KMS-11 (cell line): ENCODE data around the gene EMC8.
"Not testable (repeated sequence)": the region's sequence is repeated elsewhere in the genome, so short reads cannot be mapped to it uniquely, and the experiment has no call there.

Experiments
- H2AFZ ChIP-seq: fragments of 200-600 bp; sonication (generic); 2 replicates; pipeline ENCODE4 v1.6.1; 2016; ENCODE audit warnings: antibody characterized with exemption, mixed run types, low read depth
- H3K27ac ChIP-seq: fragments of 200-600 bp; sonication (generic); 2 replicates; pipeline ENCODE4 v1.6.1; 2016; ENCODE audit warnings: mild to moderate bottlenecking, mixed run types
- H3K27me3 ChIP-seq: fragments of 200-600 bp; sonication (generic); 2 replicates; pipeline ENCODE4 v1.6.1; 2017; ENCODE audit warnings: mild to moderate bottlenecking, low read depth, mixed run types, moderate library complexity; ENCODE audit not compliant: insufficient read depth
- H3K36me3 ChIP-seq: fragments of 200-600 bp; sonication (generic); 2 replicates; pipeline ENCODE4 v1.6.1; 2017; ENCODE audit warnings: mild to moderate bottlenecking, mixed run types; ENCODE audit not compliant: insufficient read depth
- H3K4me1 ChIP-seq: fragments of 200-600 bp; sonication (generic); 2 replicates; pipeline ENCODE4 v1.6.1; 2016; ENCODE audit warnings: mild to moderate bottlenecking, low read depth, mixed run types; ENCODE audit not compliant: poor library complexity, severe bottlenecking
- H3K4me2 ChIP-seq: fragments of 200-600 bp; sonication (generic); 2 replicates; pipeline ENCODE4 v1.7.0; 2016; ENCODE audit warnings: mild to moderate bottlenecking, mixed run types
- H3K4me3 ChIP-seq: fragments of 200-600 bp; sonication (generic); IDR thresholded peaks from 2 replicates; pipeline ENCODE4 v1.6.1; 2017; ENCODE audit warnings: low read depth, low read length, mixed read lengths; ENCODE audit not compliant: insufficient read depth
- H3K79me2 ChIP-seq: fragments of 200-600 bp; sonication (generic); 2 replicates; pipeline ENCODE4 v1.6.1; 2016; ENCODE audit warnings: low read depth, mixed run types; ENCODE audit not compliant: insufficient read depth
- H3K9ac ChIP-seq: fragments of 200-600 bp; sonication (generic); 2 replicates; pipeline ENCODE4 v1.6.1; 2016; ENCODE audit warnings: mild to moderate bottlenecking, mixed run types
- H4K20me1 ChIP-seq: fragments of 200-600 bp; sonication (generic); 2 replicates; pipeline ENCODE4 v1.6.1; 2016; ENCODE audit warnings: mild to moderate bottlenecking, mixed run types; ENCODE audit not compliant: insufficient read depth
- TF ChIP-seq, protein P1 (sequence below): fragments of 200-600 bp; sonication (generic); conservative IDR thresholded peaks from 2 replicates; pipeline ENCODE4 v1.6.1; 2017; ENCODE audit warnings: low read depth, mild to moderate bottlenecking, antibody characterized with exemption, low read length, moderate library complexity, mixed read lengths

Gene EMC8

DNA sequence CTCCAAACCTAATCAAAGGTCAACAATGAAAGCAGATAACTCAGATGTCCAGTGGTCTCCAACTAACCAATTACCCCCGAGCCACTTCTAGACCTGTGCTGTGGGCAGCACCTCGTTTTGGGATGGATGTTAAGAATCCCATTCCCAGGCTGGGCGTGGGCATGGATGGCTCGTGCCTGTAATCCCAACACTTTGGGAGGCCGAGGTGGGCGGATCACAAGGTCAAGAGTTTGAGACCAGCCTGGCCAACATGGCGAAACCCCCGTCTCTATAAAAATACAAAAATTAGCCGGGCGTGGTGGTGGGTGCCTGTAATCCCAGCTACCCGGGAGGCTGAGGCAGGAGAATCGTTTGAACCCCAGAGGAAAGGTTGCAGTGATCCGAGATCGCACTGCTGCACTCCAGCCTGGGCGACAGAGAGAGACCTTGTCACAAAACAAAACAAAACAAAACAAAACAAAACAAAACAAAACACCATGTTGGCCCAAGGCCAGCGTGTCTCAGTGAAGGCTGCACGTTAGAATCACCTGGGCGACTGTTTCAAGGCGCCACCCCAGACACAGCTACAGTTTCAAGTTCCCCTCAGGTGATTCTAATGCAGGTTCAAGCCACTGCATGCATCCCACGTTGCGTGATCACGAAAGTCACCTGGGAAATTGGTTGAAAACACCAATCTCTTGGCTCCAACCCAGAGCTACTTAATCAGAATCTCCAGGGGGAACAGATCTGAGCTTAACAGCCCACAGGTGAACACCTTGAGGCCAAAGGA is 21.4 kb upstream of the EMC8 start:
- no peak overlapping the region for H3K9ac ChIP-seq
- no peak overlapping the region for H3K4me2 ChIP-seq
- no peaks in the 10 kb centered on the region for H4K20me1 ChIP-seq
- TF ChIP-seq, protein P1, sequence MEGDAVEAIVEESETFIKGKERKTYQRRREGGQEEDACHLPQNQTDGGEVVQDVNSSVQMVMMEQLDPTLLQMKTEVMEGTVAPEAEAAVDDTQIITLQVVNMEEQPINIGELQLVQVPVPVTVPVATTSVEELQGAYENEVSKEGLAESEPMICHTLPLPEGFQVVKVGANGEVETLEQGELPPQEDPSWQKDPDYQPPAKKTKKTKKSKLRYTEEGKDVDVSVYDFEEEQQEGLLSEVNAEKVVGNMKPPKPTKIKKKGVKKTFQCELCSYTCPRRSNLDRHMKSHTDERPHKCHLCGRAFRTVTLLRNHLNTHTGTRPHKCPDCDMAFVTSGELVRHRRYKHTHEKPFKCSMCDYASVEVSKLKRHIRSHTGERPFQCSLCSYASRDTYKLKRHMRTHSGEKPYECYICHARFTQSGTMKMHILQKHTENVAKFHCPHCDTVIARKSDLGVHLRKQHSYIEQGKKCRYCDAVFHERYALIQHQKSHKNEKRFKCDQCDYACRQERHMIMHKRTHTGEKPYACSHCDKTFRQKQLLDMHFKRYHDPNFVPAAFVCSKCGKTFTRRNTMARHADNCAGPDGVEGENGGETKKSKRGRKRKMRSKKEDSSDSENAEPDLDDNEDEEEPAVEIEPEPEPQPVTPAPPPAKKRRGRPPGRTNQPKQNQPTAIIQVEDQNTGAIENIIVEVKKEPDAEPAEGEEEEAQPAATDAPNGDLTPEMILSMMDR: no peak
- peaks cover 26% of the 10 kb centered on the region; the same call in 1 of the 2 replicates for H3K27me3 ChIP-seq
- H3K27ac ChIP-seq: no peak overlapping the region
- H2AFZ ChIP-seq: no peak overlapping the region
- no peaks in the 10 kb centered on the region for H3K36me3 ChIP-seq
- H3K4me1 ChIP-seq: no peaks in the 10 kb centered on the region
- no peak overlapping the region for H3K4me3 ChIP-seq
- no peaks in the 10 kb centered on the region for H3K79me2 ChIP-seq

DNA sequence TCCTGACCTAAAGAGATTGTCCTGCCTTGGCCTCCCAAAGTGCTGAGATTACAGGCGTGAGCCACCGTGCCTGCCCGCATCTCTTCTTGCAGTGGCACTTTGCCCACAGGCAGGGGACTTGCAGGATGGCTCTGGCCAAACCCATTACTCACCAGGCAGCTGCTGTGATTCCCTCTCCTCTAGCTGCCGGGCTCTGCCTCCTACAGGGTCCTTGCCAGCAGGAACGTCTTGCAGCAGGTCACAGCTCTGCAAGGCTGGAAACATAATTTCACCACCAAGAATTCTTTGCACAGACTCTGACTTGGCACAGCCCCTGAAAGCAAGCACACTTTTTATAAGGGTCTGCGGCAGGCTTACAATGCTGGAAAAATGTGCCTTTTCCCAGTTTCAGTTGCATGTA is 20.4 kb upstream of the EMC8 start:
- no peak overlapping the region for H3K4me2 ChIP-seq
- no peak overlapping the region for H3K9ac ChIP-seq
- H3K36me3 ChIP-seq: no peaks in the 10 kb centered on the region
- no peaks in the 10 kb centered on the region for H4K20me1 ChIP-seq
- H3K4me3 ChIP-seq: no peak overlapping the region
- no peaks in the 10 kb centered on the region for H3K4me1 ChIP-seq
- no peak overlapping the region for H2AFZ ChIP-seq
- H3K79me2 ChIP-seq: no peaks in the 10 kb centered on the region
- TF ChIP-seq, protein P1: no peak
- H3K27me3 ChIP-seq: peaks cover 21% of the 10 kb centered on the region
- H3K27ac ChIP-seq: no peak overlapping the region

DNA sequence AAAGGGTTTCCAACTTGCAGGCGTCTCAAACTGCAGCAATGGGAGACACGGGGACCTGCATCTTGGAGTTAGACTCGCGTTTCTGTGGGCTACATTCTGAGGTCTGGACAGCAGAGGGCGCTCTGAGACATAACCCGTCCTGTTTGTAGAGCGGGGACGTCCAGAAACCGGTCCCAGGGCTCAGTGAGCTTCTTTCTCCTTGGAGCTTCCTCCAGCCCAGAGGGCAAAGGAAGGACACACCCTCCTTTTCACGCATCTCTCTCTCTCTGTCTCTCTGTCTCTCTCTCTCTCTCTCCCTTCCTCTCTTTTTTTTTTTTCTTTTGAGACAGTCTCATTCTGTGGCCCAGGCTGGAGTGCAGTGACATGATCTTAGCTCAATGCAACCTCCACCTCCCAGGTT is 19.9 kb upstream of the EMC8 start:
- TF ChIP-seq, protein P1: peak; percentile 71
- H4K20me1 ChIP-seq: no peaks in the 10 kb centered on the region
- H3K79me2 ChIP-seq: no peaks in the 10 kb centered on the region
- no peak overlapping the region for H3K4me3 ChIP-seq
- no peak overlapping the region for H3K27ac ChIP-seq
- H3K36me3 ChIP-seq: no peaks in the 10 kb centered on the region
- H3K9ac ChIP-seq: no peak overlapping the region
- H3K4me1 ChIP-seq: no peaks in the 10 kb centered on the region
- no peak overlapping the region for H3K4me2 ChIP-seq
- peaks cover 24% of the 10 kb centered on the region for H3K27me3 ChIP-seq
- no peak overlapping the region for H2AFZ ChIP-seq

DNA sequence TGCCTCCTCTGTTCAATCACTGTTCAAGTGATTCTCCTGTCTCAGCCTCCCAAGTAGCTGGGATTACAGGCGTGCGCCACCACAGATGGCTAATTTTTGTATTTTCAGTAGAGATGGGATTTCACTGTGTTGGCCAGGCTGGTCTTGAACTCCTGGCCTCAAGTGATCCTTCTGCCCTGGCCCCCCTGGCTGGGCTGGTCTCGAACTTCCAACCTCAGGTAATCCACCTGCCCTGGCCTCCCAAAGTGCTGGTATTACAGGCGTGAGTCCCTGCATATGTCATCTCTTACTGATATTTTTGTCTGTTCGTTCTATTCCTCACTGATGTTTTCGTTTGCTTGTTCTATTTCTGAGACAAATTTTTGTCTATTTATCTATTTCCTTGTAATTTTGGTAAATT is 17.9 kb upstream of the EMC8 start:
- H3K4me2 ChIP-seq, H2AFZ ChIP-seq, H3K4me1 ChIP-seq, H3K4me3 ChIP-seq, H3K79me2 ChIP-seq, H3K9ac ChIP-seq, H3K36me3 ChIP-seq, H3K27ac ChIP-seq, H4K20me1 ChIP-seq: not testable (repeated sequence)
- H3K27me3 ChIP-seq: peaks cover 27% of the 10 kb centered on the region

DNA sequence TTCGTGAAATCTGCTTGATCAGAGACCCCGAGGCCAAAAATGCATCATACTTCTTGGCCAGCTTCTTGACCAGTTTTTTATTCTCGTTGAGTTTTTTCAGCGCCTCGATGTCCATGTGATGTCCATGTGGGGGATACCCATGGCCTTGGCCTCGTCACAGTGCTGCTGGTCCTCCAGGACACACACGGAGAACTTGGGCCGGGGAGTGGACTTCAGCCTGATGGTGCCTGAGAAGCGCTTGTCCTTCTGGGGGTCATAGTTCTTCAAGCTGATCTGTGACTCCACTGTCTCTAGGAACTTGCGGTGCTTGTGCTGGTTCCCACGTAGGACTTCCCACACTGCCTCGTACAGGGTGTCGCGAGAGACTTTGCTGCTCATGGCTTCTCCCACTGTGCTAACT is 16.8 kb upstream of the EMC8 start:
- H2AFZ ChIP-seq: no peak overlapping the region
- H3K36me3 ChIP-seq: no peaks in the 10 kb centered on the region
- H3K27ac ChIP-seq: no peak overlapping the region
- TF ChIP-seq, protein P1: no peak
- H3K27me3 ChIP-seq: peaks cover 27% of the 10 kb centered on the region
- no peaks in the 10 kb centered on the region for H4K20me1 ChIP-seq
- no peaks in the 10 kb centered on the region for H3K79me2 ChIP-seq
- no peak overlapping the region for H3K9ac ChIP-seq
- H3K4me3 ChIP-seq: no peak overlapping the region
- H3K4me1 ChIP-seq: no peaks in the 10 kb centered on the region
- H3K4me2 ChIP-seq: no peak overlapping the region
